ENCODE data around the gene HMCN2.

The HMCN2 gene

GRCh38 chr9:130295945-130296782, 30.6 kb downstream of the HMCN2 start:
- no peak overlapping the region for H3K4me3 ChIP-seq (replicated peaks; ENCODE audit: low read depth, low read length)
- no peak for TF ChIP-seq CTCF (IDR thresholded peaks at IDR 0.05; ENCODE audit: low read depth, low read length, missing control alignments)

GRCh38 chr9:130296783-130297055, 31.2 kb downstream of the HMCN2 start:
- H3K4me3 ChIP-seq (replicated peaks; ENCODE audit: low read depth, low read length) = no peak overlapping the region
- no peak for DNase-seq (ENCODE audit: extremely low read depth, low read depth)
- no peak for TF ChIP-seq CTCF (IDR thresholded peaks at IDR 0.05; ENCODE audit: low read depth, low read length, missing control alignments)

More at GRCh38 chr9:130295945-130296782, 30.6 kb downstream of the HMCN2 start:
- DNase-seq (ENCODE audit: extremely low read depth, low read depth) = no peak

- no peak overlapping the region for H3K4me3 ChIP-seq (replicated peaks; ENCODE audit: low read depth, low read length)
- no peak for DNase-seq (ENCODE audit: extremely low read depth, low read depth)
- TF ChIP-seq CTCF (IDR thresholded peaks at IDR 0.05; ENCODE audit: low read depth, low read length, missing control alignments) = no peak
These were observed 31.8 kb downstream of the HMCN2 start for GRCh38 chr9:130297371-130297770.

- no peak for DNase-seq (ENCODE audit: extremely low read depth, low read depth)
- no peak overlapping the region for H3K4me3 ChIP-seq (replicated peaks; ENCODE audit: low read depth, low read length)
- TF ChIP-seq CTCF (IDR thresholded peaks at IDR 0.05; ENCODE audit: low read depth, low read length, missing control alignments) = no peak
These were observed 33.2 kb downstream of the HMCN2 start for GRCh38 chr9:130298662-130299279.

GRCh38 chr9:130299785-130300615, 34.4 kb downstream of the HMCN2 start:
- no peak for TF ChIP-seq CTCF (IDR thresholded peaks at IDR 0.05; ENCODE audit: low read depth, low read length, missing control alignments)
- DNase-seq (ENCODE audit: extremely low read depth, low read depth) = no peak
- H3K4me3 ChIP-seq (replicated peaks; ENCODE audit: low read depth, low read length) = no peak overlapping the region

- no peak overlapping the region for H3K4me3 ChIP-seq (replicated peaks; ENCODE audit: low read depth, low read length)
- TF ChIP-seq CTCF (IDR thresholded peaks at IDR 0.05; ENCODE audit: low read depth, low read length, missing control alignments) = no peak
- DNase-seq (ENCODE audit: extremely low read depth, low read depth) = no peak
These were observed 35.2 kb downstream of the HMCN2 start for GRCh38 chr9:130300739-130301138.

Data from HFF-Myc (cell line).